Measurements from ENCODE around the gene MFRP. TPM values are rescaled to one million over a fixed set of nuclear protein-coding genes. Genes with fewer than 3 reads are reported as not detected.
A peak's percentile ranks its signal among the peaks of the same experiment; 100 is the strongest.

Gene MFRP
- total RNA-seq, 1 experiment from 2014 or later: not detected

DNA sequence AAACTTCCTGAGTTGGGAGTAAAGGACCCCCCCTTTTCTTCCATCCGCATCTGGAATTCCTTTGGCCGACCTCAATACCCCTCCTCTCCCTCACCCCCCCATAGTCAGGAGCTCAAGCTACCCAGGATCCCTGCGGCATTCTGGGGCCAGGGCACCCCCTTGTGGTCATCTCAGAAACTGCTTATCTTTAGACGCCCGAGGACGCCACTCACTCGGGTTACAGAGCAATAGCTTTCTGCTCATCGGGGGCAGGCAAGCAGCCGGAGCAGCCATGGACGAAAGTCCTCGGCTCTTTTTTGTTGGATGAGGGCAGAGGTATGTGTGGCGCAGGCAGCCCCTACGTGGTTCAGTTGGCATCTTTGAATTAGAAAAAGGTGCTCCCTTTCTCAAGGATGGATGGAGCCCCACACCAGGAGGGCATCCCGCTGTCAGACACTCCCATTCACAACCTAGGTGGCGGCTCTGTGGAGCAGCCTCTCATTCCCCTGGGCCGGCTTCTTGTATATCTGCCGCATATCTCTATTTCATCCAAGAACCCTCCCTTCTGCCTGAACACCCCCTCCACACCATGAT lies 8.1 kb downstream of the MFRP start:
- peak; percentile 74 for DNase-seq (ENCODE audit: low read depth)

DNA sequence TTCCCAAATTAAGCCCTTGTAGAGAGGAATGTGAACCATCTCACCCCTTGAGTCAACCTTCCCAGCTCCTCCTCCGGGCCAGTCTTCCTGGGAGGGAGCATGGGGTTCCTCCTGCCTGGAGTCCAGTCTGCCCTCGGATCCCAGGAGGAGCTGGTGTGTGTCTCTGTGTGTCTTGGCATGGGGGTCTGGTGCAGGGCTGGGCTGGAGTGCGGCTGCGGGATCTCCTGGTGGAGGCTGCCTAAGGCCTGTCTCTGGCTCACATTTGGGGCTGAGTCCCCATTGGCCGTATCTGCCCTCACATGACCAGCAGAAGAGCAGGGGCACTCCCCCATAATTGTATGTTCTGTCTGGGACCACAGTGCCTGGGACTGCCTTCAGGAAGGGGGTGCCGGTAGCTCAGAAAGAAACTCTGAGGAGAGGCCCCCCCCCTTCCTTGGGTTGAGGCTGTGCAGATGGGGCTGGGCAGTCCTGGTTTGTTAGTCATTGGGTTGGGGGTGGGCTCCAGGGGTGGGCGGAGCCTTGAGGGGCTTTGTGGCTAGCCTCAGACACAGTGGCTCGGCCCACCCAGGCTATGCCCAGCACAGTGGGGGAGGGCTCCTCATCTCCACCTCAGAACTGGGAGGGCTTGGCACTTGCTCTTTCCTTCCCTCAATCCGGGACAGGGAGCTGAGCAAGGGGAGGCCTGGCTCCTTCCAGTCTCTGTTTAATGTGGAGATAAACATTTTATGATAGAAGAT lies 8.8 kb downstream of the MFRP start:
- peak; percentile 66 for DNase-seq (ENCODE audit: low read depth)

DNA sequence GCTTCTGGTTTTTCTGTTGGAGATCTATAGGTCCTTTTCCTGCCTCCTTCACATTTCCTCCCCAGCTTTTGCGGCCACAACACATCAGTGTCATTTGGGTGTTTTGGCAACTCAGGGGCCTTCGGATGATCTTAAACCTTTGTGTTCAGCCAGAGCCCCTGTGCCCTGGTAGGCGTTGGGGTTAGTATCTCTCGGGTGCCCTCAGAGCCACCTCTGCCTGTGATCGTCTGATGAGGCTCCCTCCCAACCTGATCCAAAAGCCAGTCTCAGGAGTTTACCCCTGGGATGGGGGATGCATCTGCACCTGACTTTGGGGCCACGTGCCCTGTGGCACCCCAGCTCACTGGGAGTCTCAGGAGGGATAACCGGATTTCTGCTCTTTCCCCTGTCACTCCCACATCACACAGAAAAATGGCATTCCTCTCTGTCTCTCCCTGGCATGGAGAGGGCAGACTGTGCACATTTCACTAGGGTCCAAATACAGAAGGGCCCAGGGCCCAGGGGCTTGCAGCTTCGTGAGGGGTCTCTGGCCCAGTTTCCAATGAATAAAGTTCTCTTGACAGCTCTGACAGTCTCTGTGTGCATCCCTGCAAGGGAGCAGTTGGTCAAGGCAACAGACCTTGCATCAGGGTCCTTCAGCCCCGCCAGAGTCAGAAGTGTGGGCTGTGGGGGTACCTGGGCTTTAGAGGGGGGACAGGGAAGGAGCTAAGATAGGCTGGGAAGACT lies 9.6 kb downstream of the MFRP start:
- no peak for DNase-seq (ENCODE audit: low read depth)

DNA sequence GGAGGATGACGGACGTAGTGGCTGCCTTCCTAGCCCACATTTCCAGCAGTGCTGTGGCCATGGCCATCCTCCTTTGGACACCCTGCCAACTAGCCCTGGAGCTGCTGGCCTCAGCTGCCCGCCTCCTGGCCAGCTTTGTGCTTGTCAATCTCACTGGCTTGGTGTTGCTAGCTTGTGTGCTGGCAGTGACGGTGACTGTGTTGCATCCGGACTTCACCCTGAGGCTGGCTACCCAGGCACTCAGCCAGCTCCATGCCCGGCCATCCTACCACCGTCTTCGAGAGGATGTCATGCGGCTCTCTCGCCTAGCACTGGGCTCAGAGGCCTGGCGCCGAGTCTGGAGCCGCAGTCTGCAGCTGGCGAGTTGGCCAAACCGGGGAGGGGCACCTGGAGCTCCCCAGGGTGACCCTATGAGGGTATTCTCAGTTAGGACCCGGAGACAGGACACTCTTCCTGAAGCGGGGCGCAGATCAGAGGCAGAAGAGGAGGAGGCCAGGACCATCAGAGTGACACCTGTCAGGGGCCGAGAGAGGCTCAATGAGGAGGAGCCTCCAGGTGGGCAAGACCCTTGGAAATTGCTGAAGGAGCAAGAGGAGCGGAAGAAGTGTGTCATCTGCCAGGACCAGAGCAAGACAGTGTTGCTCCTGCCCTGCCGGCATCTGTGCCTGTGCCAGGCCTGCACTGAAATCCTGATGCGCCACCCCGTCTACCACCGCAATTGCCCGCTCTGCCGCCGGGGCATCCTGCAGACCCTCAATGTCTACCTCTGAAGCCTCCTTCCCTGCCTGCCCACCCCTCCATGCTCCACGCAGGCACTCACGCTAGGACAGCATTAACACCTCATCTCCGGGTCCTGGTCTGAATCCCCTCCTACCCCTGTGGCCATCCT lies 10.6 kb downstream of the MFRP start:
- DNase-seq (ENCODE audit: low read depth): no peak

DNA sequence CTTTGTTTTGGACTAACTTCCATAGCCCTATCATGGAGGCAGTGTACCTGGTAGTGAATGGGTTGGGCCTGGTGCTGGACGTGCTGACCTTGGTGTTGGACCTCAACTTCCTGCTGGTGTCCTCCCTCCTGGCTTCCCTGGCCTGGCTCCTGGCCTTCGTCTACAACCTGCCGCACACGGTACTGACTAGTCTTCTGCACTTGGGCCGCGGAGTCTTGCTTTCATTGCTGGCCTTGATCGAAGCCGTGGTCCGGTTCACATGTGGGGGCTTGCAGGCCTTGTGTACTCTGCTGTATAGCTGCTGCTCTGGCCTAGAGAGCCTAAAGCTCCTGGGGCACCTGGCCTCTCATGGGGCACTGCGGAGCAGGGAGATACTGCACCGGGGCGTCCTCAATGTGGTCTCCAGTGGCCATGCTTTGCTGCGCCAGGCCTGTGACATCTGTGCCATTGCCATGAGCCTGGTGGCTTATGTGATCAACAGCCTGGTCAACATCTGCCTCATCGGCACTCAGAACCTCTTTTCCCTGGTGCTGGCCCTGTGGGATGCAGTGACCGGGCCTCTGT lies 11.3 kb downstream of the MFRP start:
- no peak for DNase-seq (ENCODE audit: low read depth)

DNA sequence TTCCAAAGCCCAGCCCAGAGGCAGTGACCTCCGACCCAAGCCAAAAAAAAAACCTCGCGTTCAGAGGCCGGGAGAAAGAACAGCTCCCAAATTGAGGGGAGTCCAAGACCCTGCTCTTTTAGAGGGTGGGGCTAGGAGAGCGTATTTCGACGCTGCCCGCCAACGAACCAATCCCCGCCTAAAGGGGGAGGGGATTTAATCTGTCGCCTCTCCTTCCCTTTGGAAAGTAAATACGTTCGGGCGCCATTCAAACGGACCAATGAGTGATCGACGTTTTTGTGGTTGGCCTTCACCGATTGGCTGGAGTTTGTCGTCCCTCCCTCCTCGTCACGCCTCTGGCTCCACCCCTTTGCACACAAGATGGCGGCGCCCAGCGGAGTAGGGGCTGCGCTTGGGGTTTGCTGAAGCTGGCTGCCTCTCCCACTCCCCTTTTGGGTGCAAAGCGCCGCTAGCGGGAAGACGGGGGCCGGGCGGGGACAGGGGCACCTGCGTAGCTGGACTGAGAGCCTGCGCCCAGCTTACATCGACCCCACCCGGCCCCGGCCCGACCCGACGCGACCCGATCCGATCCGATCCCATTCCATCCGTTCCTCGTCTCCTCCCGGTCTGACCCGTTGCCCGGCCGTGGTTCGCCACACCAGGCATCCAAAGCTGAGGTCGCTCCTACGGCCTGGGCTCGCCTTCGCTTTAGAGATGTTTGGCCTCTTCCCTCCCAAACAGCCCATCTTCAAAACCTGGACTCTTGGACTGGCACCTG lies 12.2 kb downstream of the MFRP start, which contains the start of gene RNF26:
TSS of gene RNF26 (plus strand) at position 354 of the 757 bp plus-strand sequence. CDS start 596 bp downstream, outside the sequence.
- peak; percentile 96 for DNase-seq (ENCODE audit: low read depth)

DNA sequence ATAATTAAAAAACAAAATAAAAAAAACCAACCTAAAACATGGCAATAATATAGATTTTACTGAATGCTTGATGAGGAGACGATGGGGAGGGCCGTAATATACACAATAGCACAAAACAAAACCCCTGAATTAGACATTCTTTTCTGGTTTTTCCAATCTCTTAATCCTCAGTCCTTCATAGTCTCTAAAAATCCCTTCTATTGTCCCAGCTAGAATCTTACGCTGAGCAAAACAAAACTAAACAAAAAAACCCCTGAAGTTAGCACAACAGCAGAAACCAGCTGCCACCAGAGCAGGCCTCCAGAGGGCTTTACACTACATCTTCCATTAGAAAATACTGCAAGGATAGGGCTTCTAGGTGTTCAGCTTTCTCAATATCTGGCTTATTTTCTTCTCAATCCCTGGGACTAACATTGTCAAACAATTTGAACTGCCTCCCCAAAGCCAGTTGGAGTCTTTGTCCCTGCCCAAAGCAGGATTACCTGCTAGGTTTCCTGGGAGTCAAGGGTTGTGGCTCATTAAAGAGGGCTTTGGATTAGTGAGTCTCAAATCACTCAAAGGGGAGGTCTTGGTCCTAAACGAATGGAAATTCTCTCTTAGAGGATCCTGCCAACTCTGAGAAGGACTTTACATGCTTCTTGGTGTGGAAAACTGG lies 14.3 kb downstream of the MFRP start:
- no peak for DNase-seq (ENCODE audit: low read depth)

DNA sequence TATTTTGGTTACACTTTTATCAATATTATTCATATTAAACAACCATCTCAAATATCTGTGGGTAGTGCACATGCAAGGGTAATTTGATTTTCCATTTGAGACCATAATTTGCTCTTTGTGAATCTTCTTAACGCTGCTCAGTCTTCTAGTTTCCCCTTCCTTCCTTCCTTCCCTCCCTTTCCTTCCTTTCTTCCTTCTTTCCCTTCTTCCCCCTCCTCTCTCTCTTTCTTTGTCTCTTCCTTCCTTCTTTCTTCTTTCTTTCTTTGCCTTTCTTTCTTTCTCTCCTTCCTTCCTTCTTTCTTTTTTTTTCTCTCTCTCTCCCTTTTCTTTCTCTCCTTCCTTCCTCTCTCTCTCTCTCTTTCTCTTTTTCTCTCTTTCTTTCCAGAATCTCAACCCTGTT lies 16.3 kb downstream of the MFRP start:
- DNase-seq (ENCODE audit: low read depth): no peak

DNA sequence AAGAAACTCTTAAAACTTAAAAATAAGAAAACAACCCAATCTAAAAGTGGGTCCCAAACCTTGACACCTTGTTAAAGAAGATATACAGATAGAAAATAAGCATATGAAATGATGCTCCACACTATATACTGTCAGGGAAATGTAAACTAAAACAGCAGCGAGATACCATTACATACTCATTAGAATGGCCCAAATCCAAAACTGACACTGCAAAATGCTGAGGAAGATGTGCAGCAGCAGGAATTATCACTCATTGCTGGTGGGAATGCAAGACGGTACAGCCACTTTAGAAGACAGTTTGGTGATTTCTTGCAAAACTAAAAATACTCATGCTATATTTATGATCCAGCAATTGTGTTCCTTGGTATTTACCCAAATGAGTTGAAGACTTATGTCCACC lies 17.2 kb downstream of the MFRP start:
- no peak for DNase-seq (ENCODE audit: low read depth)

DNA sequence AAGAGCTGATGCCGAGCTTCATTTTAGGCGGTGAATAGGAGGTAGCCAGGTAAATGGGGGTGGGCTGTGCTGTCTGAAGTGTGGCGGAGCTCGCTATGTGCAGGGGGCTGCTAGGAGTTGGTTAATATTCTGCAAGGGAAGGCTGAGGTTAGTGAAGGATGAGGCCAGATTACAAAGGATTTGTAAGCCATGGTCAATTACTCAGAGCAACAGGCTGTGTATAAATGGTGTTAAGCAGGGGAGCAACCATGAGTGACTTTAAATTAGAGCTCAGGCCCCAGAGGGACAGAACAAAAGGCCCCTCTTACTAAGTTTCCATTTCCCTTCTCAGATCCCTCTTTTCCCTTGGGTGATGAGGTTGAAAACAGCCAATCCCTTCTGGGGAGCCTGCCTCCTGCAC lies 22.3 kb downstream of the MFRP start:
- no peak for DNase-seq (ENCODE audit: low read depth)

DNA sequence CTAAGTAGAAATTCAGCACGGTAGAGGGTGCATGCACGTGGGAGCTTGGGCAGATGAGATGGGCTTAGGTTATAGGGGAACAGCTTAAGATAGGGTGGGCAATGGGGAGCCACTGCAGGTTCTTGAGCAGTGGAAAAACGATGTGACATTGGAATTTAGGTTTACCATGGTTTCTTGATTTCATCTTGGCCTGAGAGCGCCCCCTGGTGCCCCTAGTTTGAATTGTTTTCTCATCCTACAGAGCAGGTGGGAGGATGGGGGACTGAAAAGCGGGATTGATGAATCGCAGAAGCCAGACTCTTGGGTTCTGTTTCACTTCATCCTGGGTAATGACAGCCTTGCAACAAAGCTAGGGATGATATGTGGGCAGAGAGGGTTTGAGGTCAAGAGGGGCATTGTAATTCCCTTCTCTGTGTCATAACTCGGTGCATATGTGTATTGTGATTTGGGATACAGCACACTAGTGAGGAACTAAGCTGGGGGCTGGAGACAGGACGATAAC lies 22.9 kb downstream of the MFRP start:
- peak; percentile 55 for DNase-seq (ENCODE audit: low read depth)

DNA sequence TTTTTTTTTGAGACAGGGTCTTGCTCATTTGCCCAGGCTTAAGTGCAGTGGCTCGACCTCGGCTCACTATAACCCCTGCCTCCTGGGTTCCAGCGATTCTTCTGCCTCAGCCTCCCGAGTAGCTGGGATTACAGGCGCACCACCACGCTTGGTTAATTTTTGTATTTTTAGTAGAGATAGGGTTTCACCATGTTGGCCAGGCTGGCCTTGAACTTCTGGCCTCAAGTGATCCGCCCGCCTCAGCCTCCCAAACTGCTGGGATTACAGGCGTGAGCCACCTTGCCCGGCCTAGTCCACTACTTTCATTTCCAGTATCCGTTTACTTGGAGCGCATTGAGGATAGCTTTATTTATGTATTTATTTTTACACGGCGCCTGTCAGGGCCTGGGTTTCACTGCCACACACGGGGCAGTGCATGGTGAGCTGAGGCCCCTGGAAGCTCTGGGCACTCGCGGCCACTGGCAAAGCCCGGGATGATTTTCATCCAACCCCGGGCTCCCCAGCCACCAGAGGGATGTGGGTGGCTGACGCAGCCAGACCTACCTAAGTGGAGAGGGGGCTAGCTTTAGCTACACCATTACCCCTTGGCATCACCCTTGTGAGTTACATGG lies 23.5 kb downstream of the MFRP start:
- no peak for DNase-seq (ENCODE audit: low read depth)

DNA sequence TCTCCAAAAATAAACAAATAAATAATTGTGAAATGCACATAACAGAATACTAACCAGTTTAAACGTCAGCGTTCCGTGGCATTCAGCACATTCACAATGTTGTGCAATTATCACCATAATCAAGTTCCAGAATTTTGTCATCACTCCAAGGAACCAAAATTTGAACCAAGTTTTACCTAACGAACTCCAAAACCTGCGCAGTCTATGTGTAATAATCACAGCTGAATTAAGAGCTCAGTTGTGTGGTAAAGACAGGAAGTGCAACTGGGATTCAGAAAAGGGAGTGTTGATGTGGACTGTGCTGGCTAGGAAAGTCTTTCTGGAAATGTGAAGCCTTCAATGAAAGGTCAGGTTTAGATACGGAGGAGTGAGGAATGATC lies 24.2 kb downstream of the MFRP start:
- DNase-seq (ENCODE audit: low read depth): no peak

DNA sequence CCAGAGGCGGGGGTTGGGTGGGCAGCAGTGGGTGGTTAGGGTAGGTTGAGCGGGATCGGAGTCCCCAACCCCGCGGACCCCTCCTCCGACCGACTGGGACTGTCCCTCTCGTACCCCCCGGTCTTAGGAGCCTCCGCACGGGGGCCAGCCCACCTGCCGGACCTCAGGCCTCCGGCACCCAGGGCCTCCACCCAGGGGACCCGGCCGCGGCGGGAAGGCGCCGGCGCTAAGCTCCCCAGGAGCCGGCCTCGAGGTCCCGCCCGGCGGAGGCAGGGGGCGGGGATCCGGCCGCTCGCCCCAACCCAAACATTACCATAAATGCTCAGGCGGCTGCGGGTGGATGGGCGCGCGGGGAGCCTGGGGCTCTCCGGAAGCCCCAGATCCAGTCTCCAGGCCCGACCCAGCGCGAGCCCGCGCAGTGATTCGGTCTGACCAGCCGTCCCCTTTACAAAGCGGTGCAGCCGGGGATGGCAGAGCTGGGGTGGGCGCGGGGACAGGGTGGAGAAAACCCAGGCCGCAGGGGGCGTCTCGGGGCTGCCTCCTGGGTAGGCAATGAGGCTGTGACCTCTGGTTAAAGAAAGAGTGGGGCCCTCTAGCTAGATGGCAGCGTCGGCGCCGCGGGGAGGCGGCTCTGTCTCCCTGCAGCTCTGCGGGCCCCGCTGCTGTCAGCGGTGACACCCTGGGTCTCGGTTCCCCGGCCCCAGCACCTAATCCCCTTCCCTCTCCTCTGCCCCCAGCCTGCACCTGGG lies 25.6 kb downstream of the MFRP start:
- peak; percentile 72 for DNase-seq (ENCODE audit: low read depth)

DNA sequence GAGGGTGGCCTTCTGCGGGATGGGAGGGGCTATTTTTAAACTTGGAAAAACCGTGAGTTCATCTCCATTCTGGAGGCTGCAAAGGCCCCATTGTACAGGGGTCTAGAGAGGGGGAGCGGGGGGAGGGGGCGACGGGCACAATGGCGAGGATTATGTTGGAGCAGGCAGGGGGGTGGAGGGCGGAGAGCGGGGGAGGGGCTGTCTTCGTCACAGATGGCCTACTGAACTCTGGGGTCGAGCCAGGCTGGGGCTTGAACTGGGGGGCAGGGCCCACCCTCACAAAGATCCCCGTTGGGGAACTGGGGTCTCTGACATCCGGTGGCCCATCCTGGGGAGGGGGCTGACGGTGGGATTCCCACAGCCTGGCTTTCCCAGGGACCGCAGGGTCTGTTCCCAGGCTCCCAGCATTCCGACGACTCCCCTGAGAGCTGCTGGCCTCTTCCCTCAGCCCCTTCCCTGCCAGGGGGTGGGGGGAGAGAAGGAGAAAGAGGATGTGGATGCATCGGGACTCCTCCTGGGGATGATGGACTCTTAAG lies 26.2 kb downstream of the MFRP start:
- DNase-seq (ENCODE audit: low read depth): no peak

DNA sequence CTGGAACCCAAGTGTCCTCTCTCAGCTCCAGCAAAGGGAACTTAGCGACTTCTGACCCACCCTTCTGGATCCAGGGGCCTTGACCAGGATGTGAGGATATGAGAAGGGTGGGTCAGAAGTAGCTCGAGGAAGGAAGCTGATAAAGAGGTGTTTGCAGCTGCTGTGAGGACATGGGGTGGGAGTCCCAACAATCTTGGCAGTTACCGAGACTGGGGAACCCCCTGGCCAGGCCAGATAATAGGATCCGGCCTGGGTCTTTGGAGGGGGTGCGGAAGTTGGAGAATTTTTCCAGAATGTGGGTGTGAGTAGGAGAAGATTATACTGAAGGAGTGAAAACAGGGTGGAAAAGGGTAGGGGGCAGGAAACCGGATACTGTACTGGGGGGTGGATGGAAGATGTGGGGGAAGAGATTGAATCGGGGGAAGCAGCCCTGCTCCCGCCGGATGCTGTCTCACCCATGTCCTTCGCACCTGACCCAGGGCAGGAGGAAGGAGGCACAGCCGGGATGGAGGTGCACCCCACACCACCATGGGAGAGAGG lies 26.7 kb downstream of the MFRP start:
- DNase-seq (ENCODE audit: low read depth): no peak

DNA sequence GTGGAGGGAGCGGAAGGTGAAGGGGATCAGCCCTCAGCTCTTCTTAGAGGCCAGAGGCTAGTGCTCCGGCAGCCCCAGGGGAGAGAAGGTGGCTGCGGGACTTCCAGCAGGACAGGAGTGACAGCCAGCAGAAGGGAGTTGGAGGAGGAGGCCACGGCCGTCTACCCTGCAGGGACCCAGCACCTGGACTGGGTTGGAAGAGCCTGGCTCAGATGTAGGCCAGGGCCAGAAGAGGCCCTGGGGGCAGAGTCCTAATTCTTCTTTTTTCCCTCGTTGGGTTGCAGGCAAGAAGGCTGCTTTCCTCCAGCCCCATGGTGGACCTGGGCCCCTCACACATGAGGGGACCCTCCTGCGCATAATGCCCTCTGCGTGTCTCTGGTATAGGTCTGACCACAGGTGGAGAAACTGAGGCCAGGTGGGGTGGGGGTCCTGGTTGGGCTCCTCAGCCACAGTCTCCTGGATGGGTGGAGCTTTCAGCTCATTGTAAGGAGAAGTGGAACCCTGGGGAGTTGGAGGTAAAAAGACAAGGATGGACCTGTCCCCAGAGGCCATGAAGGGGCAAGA lies 27.3 kb downstream of the MFRP start:
- DNase-seq (ENCODE audit: low read depth): no peak

Data from Daoy (cell line).